Retinal pigment epithelial cell (primary cell): ENCODE results near the gene KLHL25.

Source experiments
- DNase-seq: peaks from one replicate; pipeline ENCODE4 v3.0.0-alpha.2; 2010; ENCODE audit warnings: low read depth
- H3K4me3 ChIP-seq: 2 replicates; pipeline ENCODE4 v1.5.1; 2011; ENCODE audit warnings: mild to moderate bottlenecking, low read length, control low read depth, moderate library complexity
- TF ChIP-seq, protein P1 (sequence below): conservative IDR thresholded peaks from 2 replicates; pipeline ENCODE4 v1.5.1; 2011; ENCODE audit warnings: low read depth, low read length, control low read depth, inconsistent platforms

Gene KLHL25

DNA sequence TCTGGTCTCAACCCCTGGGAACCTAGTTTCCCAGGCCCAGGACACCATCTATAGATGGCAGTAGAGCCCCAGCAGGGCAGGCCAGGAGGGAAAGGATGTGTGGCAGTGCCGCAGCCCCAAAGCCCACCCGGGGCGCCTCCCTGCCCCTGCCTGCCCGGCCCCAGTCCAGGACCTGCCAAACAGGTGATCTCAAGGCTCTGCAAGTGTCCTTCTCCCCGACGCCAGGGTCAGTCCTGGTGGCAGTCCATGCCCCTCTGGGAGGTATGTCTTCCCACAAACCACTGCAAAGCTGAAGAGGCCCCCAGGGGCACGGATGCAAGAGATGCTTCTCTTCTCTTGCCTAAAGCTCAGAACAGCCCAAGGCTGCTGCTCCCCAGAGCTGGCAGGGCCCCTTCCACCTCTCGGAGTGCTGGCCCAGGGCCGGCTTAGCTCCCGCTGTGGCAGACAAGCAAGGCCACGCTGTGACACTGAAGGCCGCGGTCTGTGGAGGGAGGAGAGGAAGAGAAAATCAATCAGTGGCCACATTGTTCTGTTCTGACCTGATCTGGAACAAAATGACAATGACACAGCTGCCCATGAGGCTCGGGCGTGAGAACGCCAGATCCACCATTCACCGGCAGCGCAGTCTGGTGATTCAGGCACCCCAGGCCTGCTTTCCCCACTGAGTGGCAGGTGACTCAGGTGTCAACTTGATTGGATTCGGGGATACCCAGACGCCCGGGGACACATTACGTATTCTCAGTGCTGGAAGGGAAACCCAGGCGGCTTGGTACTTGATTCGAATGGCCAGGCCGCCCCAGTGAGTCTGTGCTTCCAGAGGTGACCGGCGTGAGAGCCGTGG is 34.0 kb downstream of the KLHL25 start:
- no peak overlapping the region for H3K4me3 ChIP-seq
- TF ChIP-seq, protein P1, sequence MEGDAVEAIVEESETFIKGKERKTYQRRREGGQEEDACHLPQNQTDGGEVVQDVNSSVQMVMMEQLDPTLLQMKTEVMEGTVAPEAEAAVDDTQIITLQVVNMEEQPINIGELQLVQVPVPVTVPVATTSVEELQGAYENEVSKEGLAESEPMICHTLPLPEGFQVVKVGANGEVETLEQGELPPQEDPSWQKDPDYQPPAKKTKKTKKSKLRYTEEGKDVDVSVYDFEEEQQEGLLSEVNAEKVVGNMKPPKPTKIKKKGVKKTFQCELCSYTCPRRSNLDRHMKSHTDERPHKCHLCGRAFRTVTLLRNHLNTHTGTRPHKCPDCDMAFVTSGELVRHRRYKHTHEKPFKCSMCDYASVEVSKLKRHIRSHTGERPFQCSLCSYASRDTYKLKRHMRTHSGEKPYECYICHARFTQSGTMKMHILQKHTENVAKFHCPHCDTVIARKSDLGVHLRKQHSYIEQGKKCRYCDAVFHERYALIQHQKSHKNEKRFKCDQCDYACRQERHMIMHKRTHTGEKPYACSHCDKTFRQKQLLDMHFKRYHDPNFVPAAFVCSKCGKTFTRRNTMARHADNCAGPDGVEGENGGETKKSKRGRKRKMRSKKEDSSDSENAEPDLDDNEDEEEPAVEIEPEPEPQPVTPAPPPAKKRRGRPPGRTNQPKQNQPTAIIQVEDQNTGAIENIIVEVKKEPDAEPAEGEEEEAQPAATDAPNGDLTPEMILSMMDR = peak; percentile 16
- no peak for DNase-seq

DNA sequence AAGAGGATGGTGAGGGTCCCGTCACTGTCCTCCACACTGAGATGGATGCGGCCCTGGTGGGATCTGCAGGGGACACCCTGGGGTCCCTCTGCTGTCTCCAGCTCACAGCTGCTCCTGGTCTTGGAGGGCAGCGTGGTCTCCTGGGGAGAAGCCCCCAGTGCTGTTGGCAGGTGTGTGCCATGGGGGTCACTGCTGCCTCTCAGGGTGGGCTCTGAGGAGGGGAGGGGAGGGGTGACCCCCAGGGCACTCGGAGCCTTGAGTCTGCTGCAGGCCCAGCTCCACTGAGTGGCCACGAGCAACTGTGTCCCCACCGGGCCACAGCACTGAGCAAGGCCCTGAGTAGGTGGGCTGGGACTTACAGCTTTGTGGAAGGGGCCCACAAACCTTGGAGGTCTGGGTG is 34.7 kb downstream of the KLHL25 start:
- H3K4me3 ChIP-seq = no peak overlapping the region
- TF ChIP-seq, protein P1 = no peak
- no peak for DNase-seq

DNA sequence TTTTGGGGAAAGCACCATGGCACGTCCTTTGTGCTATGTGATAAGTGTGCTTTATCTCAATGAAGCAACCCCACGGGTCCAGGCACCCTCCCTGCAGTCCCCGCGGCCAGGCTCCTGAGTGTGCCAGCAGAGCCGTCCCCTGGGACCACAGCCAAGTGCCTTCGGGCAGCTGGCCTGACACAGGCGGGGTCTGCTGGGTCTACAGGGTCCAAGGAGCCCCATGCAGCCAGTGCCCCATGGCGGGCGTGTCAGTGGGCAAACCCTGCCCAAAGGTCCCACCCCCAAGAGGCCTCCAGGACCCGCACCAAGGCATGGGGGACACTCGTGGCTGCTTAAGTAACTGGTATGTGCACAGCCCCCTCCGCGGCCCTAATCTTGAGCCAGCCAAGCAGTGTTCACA is 35.3 kb downstream of the KLHL25 start:
- no peak for DNase-seq
- TF ChIP-seq, protein P1 = no peak
- no peak overlapping the region for H3K4me3 ChIP-seq

DNA sequence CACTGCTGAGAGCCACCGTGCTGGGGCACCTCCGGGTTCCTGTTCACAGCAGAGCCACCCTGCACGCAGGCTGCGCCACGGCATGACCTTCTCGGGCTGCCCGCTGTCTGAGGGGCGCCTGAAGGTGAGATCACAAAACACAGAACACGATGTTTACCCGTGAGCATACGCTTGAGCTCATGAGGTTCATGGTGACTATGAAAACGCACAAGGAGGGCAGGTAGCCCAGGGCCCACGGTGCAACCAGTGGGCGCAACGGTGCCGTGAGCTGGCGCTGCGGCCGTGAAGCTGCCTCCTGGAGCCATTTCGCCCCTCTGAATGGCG is 36.1 kb downstream of the KLHL25 start:
- no peak for DNase-seq
- no peak overlapping the region for H3K4me3 ChIP-seq
- TF ChIP-seq, protein P1 = no peak

DNA sequence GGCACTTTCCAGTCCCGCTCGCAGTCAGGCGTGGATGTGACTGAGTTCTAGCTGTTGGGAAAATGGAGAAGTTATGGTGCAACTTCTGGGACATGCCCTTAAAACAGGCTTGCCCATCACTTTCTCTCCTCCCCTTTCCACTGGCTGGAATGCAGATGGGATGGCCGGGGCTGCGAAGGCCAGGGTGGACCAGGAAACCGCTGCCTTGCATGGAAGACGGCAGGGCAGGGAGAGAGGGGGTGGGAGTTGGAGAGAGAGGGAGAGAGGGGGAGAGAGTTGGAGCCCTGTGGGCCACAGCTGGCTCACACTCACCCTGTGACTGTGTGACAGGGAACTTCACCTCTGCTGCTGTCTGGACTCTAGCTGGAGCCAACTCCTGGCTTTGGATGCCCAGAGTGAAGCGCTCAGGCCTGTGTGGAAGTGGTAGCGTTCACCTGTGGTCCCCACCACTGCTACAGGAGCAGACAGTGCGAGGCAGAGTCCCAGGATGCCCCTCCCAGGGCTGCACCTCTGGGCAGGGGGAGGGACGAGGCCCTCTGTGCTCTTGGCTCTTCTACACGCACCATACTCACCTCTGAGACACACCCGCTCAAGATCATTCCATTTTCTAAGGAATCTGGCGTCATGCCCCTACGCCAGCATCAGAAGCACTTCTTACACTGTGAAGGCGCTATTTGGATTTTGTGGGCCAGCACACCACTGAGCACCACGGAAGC is 36.6 kb downstream of the KLHL25 start:
- TF ChIP-seq, protein P1 = no peak
- no peak overlapping the region for H3K4me3 ChIP-seq
- no peak for DNase-seq

DNA sequence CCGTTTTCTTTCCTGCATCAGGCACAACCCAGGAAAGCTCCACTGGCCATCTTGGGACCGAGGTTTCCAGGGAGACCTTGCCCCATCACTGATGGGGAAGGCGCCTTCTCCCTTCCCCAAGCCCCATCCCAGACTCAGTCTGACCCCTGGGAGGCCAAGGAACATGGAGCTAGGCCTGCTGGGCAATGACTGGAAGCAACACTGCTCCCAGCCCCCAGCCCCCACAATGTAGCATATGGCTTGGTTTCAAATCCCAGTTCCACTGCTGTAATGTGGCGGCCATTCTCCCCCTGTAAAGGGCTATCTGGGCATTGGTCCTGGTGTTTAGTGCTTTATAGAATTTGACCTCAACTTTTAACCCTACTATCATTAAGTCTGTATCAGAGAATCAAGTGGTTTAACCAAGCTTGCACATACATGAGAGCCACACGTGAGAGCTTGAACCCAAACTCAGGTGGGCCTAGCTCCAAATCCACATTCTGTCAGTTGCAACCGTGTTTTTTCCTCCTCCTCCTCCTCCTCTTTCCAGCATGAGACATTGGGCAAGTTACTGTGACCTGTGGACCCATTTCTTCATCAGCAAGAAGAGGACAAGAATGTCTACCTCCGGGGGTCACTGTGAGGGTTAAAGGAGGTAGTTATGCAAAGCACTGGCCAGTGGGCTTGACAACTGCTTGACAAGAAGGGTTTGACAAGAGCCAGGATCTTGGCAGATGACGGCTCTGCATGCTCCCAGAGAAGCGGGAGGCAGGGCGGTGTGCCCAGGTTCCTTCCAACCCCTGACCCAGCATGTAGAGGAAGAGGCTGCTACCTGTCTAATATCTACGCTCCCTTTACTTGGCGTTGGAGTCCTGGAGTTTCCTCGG is 37.4 kb downstream of the KLHL25 start:
- no peak for DNase-seq
- H3K4me3 ChIP-seq = no peak overlapping the region
- TF ChIP-seq, protein P1 = no peak
